Ishikawa (cell line): ENCODE measurements around the gene MAML1.

Source experiments
- CEBPB ChIP-seq: IDR thresholded peaks from 2 replicates; pipeline ENCODE4 v1.6.1; 2012
- CREB1 ChIP-seq: IDR thresholded peaks from 2 replicates; pipeline ENCODE4 v1.6.1; 2012; ENCODE audit warnings: low read depth
- EGR1 ChIP-seq: IDR thresholded peaks from 2 replicates; pipeline ENCODE4 v1.6.1; 2012
- EP300 ChIP-seq: IDR thresholded peaks from 2 replicates; pipeline ENCODE4 v1.6.1; 2012; ENCODE audit warnings: borderline replicate concordance
- FOXM1 ChIP-seq: IDR thresholded peaks from 2 replicates; pipeline ENCODE4 v1.6.1; 2012; ENCODE audit warnings: low read depth, borderline replicate concordance
- MAX ChIP-seq: IDR thresholded peaks from 2 replicates; pipeline ENCODE4 v1.6.1; 2012
- NFIC ChIP-seq: IDR thresholded peaks from 2 replicates; pipeline ENCODE4 v1.6.1; 2012
- RAD21 ChIP-seq: IDR thresholded peaks from 2 replicates; pipeline ENCODE4 v1.6.1; 2012; ENCODE audit warnings: low read depth
- REST ChIP-seq: IDR thresholded peaks from 2 replicates; pipeline ENCODE4 v1.6.1; 2012; ENCODE audit warnings: low read depth, mild to moderate bottlenecking
- TAF1 ChIP-seq: IDR thresholded peaks from 2 replicates; pipeline ENCODE4 v1.6.1; 2012; ENCODE audit warnings: low read depth, mild to moderate bottlenecking
- TCF12 ChIP-seq: IDR thresholded peaks from 2 replicates; pipeline ENCODE4 v1.6.1; 2012; ENCODE audit warnings: low read depth
- TEAD4 ChIP-seq: IDR thresholded peaks from 2 replicates; pipeline ENCODE4 v1.6.1; 2012
- YY1 ChIP-seq: IDR thresholded peaks from 2 replicates; pipeline ENCODE4 v1.6.1; 2012; ENCODE audit warnings: low read depth
- ZBTB7A ChIP-seq: IDR thresholded peaks from 2 replicates; pipeline ENCODE4 v1.6.1; 2012; ENCODE audit warnings: low read depth

GRCh38 chr5:179806250-179807048 lies 73.8 kb downstream of the MAML1 start, which contains the start of gene MGAT4B:
- TF ChIP-seq TCF12 = no peak
- TF ChIP-seq EP300 = no peak
- no peak for TF ChIP-seq YY1
- TF ChIP-seq CEBPB = no peak
- TF ChIP-seq NFIC = no peak
- TF ChIP-seq EGR1 = no peak
- TF ChIP-seq TAF1 = peak; percentile 57; the same call in 1 of the 2 replicates
- no peak for TF ChIP-seq MAX
- TF ChIP-seq FOXM1 = no peak
- TF ChIP-seq CREB1 = no peak
- no peak for TF ChIP-seq RAD21
- TF ChIP-seq REST = no peak
- no peak for TF ChIP-seq TEAD4
- TF ChIP-seq ZBTB7A = no peak
